ENCODE data around the gene ZNF503. TPM values are rescaled to one million over a fixed set of nuclear protein-coding genes. Genes with fewer than 3 reads are reported as not detected.
"Not testable (repeated sequence)": the region's sequence is repeated elsewhere in the genome, so short reads cannot be mapped to it uniquely, and the experiment has no call there.

ZNF503 gene
- total RNA-seq, 4 donors from 2014 or later: 12.1 to 99.4 (median 26.0) TPM

DNA sequence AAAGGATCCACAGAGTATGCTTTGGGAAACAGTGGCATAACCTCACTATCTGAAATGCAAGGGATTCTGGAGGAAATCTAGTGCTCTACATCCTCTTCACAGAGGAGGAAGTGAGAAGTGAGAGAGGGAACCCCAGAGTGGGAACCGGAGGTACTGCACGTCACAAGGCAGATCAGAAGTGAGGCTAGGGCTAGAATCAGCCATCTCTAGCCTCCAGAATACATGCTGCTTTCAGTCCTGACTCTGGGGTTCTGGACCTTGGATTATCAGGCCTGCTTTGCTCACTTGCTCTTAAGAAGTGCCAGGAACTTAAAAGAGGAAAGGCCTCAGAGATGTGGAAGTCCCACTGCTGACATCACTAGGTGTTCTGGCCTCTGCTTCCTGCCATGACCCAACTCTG, 25.7 kb downstream of the ZNF503 start:
- Histone ChIP-seq H3K4me1 (peaks cover 3 to 8% of the 10 kb centered on the region in 2 donors), H3K27me3 (no peaks in the 10 kb centered on the region), H3K4me3 (no peak overlapping the region), H3K27ac (no peak overlapping the region), H3K9me3 (no peaks in the 10 kb centered on the region), H3K36me3 (no peaks in the 10 kb centered on the region)
- DNase-seq: no peak
- TF ChIP-seq, protein P1, sequence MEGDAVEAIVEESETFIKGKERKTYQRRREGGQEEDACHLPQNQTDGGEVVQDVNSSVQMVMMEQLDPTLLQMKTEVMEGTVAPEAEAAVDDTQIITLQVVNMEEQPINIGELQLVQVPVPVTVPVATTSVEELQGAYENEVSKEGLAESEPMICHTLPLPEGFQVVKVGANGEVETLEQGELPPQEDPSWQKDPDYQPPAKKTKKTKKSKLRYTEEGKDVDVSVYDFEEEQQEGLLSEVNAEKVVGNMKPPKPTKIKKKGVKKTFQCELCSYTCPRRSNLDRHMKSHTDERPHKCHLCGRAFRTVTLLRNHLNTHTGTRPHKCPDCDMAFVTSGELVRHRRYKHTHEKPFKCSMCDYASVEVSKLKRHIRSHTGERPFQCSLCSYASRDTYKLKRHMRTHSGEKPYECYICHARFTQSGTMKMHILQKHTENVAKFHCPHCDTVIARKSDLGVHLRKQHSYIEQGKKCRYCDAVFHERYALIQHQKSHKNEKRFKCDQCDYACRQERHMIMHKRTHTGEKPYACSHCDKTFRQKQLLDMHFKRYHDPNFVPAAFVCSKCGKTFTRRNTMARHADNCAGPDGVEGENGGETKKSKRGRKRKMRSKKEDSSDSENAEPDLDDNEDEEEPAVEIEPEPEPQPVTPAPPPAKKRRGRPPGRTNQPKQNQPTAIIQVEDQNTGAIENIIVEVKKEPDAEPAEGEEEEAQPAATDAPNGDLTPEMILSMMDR (IDR thresholded peaks at IDR 0.05): no peak
- no peak for TF ChIP-seq POLR2A (IDR thresholded peaks at IDR 0.05)
- intact Hi-C loops (cut with DNase I; ENCODE audit: low total_unique reads): no loop called here

DNA sequence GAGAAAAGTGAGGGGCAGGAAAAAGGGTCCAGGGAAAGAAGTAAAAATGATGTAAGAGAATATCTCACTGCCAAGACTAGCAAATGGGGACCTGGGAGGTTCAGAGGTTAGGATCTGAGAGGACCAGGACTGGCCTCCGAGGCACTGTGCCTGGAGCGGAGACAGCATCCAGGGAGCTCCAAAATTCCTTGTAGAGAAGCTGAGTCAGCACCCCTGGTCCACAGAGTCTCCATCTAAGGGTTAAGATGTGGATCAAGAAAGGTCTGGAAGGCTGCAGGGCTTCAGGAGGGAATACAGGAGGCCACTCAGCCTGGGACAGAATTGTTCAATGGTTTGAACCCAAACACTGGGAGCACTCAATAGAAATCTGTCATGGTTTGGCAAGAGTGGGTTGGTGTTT, 30.6 kb downstream of the ZNF503 start:
- intact Hi-C loops (cut with DNase I; ENCODE audit: low total_unique reads): no loop called here
- Histone ChIP-seq H3K9me3 (no peaks in the 10 kb centered on the region), H3K4me3 (no peak overlapping the region), H3K4me1 (no peaks in the 10 kb centered on the region), H3K27ac (no peak overlapping the region), H3K36me3 (no peaks in the 10 kb centered on the region), H3K27me3 (no peaks in the 10 kb centered on the region)
- TF ChIP-seq POLR2A (IDR thresholded peaks at IDR 0.05): no peak
- TF ChIP-seq, protein P1 (IDR thresholded peaks at IDR 0.05): no peak
- no peak for DNase-seq

DNA sequence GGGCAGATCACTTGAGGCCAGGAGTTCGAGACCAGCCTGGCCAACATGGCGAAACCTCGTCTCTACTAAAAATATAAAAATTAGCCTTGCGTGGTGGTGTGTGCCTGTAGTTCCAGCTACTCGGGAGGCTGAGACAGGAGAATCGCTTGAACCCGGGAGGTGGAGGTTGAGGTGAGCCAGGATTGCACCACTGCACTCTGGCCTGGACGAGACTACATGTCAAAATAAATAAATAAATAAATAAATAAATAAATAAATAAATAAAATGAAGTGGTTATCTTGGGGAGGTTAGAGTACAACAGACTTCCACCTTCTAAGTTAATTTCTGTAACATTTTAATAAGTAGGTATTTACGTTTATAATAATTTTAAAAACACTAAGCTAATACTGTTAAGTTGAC, 31.7 kb downstream of the ZNF503 start:
- H3K9me3 ChIP-seq; H3K4me1 ChIP-seq; H3K27me3 ChIP-seq; H3K36me3 ChIP-seq; DNase-seq; H3K4me3 ChIP-seq; intact Hi-C loops (cut with DNase I; ENCODE audit: low total_unique reads); H3K27ac ChIP-seq: not testable (repeated sequence)

DNA sequence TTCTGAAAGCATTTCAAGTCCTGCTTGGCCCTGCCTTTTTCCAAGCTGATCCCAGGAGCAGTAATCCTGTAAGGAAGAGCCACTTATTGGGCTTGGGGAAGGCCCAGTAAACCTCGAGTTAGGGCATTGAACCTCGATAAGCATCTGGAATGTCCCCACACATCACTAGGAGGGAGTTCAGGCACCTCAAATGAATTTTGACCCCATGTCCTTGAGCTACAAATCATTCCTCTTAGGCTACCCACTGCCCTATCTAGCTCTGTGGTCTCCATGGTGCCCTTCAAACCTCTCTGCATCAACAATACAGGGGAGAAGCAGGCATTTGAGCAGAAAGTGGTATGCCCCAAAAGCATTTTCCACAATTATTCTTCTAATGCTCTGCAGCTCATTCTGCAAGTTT, 33.7 kb downstream of the ZNF503 start:
- intact Hi-C loops (cut with DNase I; ENCODE audit: low total_unique reads): no loop called here
- no peak for DNase-seq
- TF ChIP-seq, protein P1 (IDR thresholded peaks at IDR 0.05): no peak
- TF ChIP-seq POLR2A (IDR thresholded peaks at IDR 0.05): no peak
- H3K27me3 ChIP-seq: no peaks in the 10 kb centered on the region
- no peak overlapping the region for H3K4me3 ChIP-seq
- H3K4me1 ChIP-seq: no peaks in the 10 kb centered on the region
- no peaks in the 10 kb centered on the region for H3K36me3 ChIP-seq
- H3K27ac ChIP-seq: no peak overlapping the region
- no peaks in the 10 kb centered on the region for H3K9me3 ChIP-seq

DNA sequence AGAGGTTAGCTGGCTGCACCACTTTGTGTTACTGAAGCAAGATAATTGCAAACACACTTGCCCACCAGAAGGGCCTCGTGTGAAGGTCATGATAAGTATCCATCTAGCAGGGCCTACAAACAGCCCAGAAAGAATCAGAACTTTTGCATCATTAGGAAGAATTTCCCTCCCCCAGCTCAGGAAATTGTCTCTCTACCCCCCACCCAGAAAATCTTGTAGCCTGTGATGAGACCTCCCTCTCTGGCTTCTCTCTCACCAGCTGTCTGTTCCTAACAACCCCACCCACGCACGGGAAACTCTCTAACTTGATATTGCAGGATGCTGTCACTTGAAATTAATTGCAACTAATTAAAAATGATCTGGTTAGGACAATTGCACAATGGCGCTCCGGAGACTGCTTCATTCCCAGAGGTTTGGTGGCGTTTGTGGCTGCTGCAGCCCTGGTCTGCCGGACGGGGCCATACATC, 34.5 kb downstream of the ZNF503 start:
- intact Hi-C loops (cut with DNase I; ENCODE audit: low total_unique reads): no loop called here
- TF ChIP-seq POLR2A (IDR thresholded peaks at IDR 0.05): no peak
- TF ChIP-seq, protein P1 (IDR thresholded peaks at IDR 0.05): no peak
- Histone ChIP-seq H3K27me3 (no peaks in the 10 kb centered on the region), H3K4me3 (no peak overlapping the region), H3K4me1 (no peaks in the 10 kb centered on the region), H3K36me3 (no peaks in the 10 kb centered on the region), H3K9me3 (no peaks in the 10 kb centered on the region), H3K27ac (no peak overlapping the region)
- DNase-seq: peak; percentile 32 to 63

DNA sequence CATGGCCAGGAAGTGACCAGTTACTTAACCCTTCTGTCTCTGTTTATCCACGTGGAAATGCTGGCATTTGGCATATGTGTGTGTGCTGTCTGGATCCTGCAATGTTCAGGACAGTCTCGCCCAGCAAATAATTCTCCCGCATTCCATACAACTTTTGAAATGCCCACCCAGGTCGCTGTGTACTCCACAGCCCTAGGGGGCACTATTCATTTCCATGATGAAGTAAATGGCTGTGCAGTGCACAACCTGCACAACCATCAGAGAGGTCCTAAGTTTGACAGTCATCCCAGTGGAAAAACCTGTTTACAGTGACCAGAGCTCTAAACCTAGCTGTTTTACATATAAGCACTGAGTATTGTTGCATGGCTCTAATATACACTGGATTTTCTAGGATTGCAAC, 38.1 kb downstream of the ZNF503 start:
- Histone ChIP-seq H3K27me3 (no peaks in the 10 kb centered on the region), H3K4me1 (no peaks in the 10 kb centered on the region), H3K4me3 (no peak overlapping the region), H3K36me3 (no peaks in the 10 kb centered on the region), H3K9me3 (no peaks in the 10 kb centered on the region), H3K27ac (no peak overlapping the region)
- intact Hi-C loops (cut with DNase I; ENCODE audit: low total_unique reads): no loop called here
- no peak for TF ChIP-seq POLR2A (IDR thresholded peaks at IDR 0.05)
- DNase-seq: no peak

DNA sequence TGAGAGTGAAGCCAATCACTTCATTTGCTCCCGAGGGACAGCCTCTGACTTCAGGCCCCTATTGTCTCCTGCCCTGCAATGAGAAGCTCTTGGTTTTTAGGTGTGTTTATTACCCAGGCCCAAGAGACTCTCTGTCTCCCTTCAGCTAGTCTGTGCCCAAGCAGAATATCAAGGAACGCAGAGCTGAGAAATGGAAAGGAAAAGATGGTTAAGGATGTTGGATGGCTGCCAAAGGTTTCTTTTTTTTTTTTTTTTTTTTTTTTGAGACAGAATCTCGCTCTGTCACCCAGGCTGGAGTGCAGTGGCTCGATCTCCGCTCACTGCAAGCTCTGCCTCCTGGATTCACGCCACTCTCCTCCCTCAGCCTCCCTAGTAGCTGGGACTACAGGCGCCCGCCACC, 41.7 kb downstream of the ZNF503 start:
- H3K27ac ChIP-seq; intact Hi-C loops (cut with DNase I; ENCODE audit: low total_unique reads): not testable (repeated sequence)

More for the DNA sequence above, 41.7 kb downstream of the ZNF503 start:
- not testable (repeated sequence) for DNase-seq, H3K36me3 ChIP-seq, H3K4me3 ChIP-seq, H3K9me3 ChIP-seq, H3K4me1 ChIP-seq, H3K27me3 ChIP-seq

All from uterus (tissue), 4 donors.